Medulla oblongata (tissue), 1 donor: Measurements from ENCODE around the gene C12orf56.

Experiments
- DNase-seq: peaks from one replicate; pipeline ENCODE4 v3.0.0-alpha.2; 2015; ENCODE audit errors: extremely low spot score

The C12orf56 gene, protein sequence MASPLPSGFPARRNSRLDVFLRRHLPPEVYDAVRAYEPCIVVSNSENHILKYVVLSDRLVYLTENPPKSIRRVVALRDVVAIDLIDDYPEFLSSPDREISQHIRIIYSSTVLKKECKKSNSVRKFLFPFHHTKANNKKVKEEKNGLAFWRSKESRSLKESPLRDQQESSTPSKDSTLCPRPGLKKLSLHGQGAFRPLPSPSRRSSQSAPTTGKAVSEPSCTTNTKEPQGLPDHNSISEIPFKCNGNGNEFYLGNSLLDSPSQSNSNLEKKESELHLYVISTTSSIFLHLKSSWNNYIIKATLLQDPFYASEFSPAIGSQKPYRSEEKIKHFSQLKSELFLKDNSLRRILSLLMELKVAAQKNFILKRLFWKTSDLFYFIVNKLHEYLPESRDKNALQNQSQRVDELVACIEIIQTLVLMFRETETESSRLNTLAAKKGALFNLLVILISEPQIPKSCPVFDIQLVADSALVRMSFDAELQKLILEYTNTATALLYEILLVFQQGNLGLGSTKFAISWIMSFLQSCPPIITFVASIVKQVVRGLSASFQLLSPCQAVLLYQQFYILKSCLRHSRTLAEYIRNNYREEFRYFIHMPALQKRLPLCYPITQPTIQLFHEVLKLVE

DNA sequence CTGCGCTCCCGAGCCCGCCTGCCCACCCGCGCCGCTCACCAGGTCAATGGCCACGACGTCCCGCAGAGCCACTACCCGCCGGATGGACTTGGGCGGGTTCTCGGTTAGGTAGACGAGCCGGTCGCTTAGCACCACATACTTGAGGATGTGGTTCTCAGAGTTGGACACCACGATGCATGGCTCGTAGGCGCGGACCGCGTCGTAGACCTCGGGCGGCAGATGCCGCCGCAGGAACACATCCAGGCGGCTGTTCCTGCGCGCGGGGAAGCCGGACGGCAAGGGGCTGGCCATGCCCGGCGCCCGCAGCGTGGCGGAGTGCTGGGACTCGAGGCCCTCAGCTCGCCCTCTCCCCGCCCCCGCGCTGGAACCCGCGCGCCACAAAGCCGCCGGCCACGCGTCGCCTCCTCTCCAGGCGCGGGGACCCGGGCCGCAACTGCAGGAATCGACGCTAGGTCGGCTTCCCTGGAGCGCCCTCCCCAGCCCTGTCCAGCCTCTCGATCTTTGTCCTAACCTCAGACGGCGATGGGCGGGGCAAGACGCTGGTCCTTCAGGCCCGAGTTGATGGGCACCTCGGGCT, at the start of gene C12orf56:
Gene C12orf56, minus strand, starts transcription at position 484 of the 577 bp plus-strand sequence. Its CDS starts 193 bp downstream, at position 291.
- no peak for DNase-seq

DNA sequence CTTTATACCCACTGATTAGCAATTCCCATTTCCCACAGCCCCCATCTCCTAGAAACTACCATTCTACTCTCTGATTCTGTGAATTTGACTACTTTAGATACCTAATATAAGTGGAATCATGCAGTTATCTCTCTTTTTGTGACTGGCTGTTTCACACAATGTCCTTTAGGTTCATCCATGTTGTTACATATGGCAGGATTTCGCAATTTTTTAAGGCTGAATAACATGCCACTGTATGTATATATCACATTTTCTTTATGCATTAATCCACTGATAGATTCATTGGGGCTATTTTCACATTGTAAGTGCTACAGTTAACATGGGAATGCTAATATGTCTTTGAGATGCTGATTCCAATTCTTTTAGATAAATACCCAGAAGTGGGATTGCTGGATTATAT, 49.5 kb upstream of the C12orf56 start:
- DNase-seq: no peak

DNA sequence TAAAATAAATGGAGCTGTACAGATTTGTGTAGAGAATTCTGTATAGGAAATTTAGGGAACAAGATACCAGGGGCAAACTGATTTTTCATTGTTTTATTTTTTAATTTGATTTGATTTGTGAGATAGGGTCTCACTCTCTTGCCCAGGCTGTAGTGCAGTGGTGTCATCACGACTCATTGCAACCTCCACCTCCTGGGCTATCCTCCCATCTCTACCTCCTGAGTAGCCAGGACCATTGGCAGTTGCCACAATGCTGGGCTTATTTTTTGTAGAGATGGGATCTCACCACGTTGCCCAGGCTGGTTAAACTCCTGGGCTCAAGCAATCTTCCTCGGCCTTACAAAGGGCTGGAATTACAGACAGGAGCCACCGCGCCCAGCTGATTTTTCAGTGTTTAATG, 43.4 kb upstream of the C12orf56 start:
- DNase-seq: no peak

DNA sequence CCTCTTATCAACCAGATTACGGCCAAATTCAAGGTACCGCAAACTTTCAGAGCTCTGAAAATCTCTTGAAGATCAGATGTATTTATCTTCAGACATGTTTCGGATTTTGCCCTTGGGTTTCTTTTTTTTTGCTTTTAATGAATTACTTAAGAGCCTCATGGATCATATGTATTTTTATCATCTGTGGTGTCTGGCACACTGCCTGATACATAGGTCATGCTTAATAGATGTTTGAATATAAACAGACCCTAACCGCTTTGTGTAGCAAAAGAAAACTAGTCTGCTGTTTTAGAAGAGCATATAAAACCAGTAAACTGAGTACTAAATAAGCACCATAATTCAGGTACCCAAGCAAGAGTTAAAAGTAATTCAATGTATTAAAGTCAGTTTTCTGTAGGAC, 41.2 kb upstream of the C12orf56 start:
- DNase-seq: no peak

DNA sequence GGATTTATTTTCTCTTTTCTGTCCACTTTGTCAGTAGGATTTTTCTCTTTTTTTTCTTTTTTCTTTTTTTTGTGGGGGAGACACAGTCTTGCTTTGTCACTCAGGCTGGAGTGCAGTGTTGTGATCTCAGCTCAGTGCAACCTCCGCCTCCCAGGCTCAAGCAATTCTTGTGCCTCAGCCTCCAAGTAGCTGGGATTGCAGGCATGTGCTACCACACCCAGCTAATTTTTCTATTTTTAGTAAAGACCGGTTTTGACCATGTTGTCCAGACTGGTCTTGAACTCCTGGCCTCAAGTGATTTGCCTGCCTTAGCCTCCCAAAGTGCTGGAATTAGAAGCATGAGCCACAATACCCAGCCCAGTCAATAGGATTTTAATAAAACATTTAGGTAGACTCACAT, 40.3 kb upstream of the C12orf56 start:
- DNase-seq: no peak

DNA sequence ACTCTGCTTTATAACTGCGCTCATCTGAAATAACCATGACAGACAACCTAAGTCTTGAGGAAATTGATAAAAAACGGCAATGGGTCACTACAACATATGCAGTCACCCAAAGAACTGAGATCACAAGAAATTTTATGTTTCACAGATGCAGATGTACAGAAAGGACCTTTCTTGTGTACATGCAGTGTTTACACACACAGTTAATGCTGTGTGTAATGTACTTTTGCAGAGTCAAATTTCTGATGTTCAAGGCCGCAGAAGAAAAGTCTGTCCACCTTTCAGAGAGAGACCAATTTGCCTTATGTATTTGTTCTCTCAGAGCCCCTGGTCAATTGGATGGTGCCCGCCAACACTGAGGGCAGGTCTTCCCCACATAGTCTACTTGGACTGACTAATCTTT, 38.4 kb upstream of the C12orf56 start:
- DNase-seq: no peak

DNA sequence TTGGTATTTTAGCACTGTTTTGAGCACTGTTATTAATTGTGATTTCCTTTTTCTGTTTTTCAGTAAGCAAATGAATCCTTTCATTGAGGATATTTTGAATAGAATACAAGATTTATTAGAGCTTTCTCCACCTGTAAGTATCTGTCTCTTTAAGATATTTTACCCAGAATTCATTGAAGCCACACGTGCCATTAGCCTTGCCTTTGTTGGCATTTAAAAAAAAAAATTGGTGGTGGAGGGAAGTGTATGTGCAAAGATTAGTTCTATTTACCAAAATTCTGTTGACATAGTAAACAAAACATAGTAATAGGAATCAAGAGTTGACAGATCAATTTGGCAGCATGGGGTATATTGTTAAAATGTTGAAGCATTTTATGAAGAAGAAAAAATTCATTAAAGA, 37.4 kb upstream of the C12orf56 start:
- DNase-seq: no peak

DNA sequence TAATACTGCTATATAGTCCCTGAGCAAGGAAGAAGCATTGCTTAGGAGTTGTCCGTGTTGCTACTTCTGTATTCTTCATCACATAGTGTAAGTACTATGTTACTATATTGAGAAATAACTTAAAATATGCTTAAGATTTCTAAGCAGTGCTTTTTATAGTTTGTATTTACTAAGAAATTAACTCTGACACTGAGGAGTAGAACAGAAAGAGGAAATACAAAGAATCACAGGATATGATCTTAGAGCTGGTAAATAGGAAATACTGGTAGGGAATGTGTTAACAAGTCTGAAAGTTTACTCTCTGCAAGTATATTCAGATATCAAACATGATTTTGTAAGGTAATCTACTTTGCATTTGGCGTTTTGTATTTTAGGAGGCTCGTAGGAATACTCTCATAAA, 29.1 kb upstream of the C12orf56 start:
- no peak for DNase-seq

DNA sequence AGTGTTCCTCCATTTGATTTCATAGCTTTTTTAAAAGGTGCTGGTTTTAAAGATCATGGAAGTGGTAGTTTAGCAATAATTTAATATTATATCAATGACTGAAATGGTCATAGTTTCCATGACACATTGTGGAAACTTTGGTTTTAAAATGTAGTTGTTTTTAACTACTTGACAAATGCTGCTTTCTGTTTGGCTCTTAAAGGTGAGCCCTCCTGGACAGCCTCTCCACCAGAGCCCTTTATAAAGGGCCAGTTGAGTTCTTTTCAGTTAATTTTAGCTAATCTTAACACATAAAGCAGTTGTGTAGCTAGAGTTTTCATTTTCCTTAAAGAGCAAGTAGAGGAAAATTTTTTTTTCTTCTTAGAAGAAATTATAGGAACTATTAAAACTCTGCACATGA, 27.7 kb upstream of the C12orf56 start:
- no peak for DNase-seq

DNA sequence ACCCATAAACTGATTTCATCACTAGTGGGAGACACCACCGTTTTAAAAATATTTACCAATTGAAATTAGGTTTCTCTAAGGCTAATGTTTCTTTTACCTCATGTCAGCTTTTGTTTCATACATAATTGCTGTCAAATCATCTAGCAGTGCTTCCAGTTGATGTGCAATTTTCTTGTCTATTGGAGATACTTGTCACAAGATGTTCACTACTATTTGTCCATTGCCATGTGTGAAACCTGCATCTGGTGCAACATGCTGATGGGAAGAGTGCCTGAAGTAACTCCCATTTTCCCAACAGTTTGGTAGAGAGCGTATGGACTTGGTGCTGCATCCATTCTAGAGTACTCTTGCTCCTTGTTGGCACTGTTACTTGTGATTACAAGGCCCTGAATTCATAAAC, 23.3 kb upstream of the C12orf56 start:
- no peak for DNase-seq

DNA sequence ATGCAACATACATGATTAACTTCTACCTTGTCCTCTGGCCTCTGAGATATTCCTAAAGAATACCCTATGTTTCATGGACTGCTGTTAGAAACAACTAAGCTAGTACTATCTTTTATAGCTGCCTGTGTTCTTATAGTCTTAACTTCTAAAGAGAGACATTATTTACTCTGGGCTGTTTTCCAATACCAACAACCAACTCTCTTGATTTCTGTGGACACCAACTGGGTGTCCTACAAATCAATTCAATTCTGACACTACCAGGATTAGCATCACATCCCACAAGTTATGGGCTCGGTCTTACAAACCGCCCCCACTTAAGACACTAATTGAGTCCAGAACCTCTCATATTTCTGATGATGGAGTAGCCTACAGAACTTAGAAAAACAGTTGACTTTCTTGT, 21.9 kb upstream of the C12orf56 start:
- no peak for DNase-seq

DNA sequence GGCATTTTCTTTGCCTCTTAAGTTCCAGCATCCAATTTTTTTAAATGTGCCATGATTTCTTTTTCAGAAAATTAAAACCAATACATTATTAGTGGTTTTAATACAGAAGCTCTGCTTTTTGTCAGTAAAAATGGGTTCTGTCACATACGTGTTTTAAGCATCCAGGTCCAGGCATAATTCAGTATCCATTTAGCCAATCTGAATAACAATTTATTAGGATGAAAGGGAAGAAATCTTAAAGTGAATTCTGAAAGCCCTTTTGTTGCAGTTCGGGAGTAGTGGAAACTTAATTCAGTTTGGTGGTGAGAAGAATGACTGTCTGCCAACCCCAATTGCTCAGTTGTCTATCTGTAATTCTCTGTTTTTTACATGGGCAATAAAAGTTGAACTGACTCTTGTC, 20.9 kb upstream of the C12orf56 start:
- DNase-seq: no peak

DNA sequence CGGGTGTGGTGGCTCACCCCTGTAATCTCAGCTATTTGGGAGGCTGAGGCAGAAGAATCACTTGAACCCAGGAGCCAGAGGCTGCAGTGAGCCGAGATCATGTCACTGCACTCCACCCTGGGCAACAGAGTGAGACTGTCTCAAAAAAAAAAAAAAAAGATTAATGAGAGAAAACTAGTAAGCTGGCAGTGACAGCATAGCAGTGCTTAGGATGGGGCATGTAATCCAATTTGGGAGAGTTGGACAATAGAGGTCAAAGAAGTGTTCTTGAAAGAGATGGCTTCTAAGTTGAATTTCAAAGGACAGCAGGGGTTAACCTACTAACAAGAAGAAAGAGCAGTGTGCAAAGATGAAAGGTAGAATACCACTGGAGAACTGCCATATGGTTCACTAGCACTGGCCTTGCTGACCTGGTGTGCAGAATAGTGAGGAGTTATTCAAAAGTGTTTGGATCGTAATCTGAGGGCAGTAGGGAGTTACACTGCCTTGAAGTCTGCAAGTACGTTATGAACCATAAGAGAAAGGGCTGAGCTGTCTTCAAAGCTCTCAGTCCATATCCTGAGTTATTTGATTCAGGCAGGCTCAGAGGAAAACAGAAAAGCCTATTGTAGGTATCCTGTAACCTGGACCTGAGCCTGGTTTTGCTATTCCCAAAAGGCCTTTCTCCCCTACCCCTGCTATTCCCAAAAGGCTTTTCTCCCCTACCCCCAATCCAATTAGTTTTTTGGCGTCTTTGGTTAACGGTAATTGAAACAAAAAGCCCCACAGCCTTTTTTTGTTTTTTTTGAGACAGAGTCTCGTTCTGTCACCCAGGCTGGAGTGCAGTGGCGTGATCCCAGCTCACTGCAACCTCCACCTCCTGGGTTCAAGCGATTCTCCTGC, 17.0 kb upstream of the C12orf56 start:
- DNase-seq: no peak

DNA sequence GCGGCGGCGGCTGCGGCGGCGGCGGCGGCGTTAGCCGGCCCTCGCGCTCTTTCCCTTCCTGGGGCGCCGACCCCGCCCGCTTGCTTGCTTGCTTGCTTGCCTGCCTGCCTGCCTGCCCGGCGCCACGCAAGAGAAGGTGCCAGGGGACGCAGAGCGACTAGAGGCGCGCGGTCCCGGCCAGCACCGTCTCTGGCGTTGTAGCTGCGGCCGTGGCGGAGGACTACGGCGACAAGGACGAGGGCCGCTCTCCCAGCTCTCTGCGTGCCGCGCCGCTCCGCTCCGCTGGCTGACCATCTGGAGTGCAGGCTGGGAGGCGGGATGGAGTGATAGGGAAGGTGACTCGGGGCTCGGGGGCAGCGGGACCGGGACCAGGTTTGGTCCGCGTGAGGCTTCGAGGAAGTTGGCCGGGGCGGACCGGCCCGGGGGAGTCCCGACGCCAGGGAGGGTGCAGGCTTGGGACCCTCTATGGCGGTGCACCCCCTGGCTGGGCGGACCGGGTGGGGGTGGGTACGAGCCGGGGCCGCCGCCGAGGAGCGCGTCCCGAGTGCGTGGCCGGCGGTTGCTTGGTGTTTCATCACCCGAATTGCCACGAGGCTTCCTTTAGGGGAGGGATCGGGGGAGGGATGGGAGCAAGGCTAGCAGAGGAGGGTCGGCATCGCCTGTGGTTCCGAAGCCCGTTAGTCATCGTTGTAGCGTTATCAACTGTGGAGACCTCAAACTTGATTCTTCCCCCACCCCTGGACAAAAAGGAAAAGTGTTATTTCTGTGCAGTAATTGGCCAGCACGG, 14.1 kb upstream of the C12orf56 start:
- DNase-seq: peak; percentile 55

DNA sequence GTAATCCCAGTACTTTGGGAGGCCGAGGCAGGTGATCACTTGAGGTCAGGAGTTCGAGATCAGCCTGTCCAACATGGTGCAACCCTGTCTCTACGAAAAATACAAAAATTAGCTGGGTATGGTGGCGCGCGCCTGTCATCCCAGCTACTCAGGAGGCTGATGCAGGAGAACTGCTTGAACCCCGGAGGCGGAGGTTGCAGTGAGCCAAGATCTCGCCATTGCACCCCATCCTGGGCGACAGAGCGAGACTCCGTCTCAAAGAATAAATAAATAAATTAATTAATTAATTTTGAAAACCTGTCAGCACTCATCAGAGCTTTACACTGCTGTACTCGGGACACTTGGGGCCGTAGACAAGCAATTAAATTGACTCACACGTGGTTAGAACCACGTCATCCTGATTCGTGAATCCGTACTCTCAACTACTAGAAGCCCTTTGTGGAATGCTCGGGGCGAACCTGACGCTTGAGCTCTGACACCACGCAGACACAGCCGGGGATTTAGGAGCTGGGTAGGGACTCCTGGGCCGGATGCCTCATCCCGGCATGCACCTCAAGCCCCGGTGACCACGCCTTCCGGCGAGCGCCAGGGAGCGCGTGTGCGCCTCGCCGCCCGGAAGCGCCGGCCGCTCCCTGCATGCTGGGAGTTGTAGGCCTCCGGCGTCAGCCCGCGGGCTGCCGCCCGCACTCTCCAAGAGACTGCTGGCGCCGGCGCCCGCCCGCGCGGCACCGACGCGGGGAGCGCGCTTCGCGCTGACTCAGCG, 13.3 kb upstream of the C12orf56 start, which contains the start of gene XPOT:
Gene XPOT, plus strand, starts transcription at position 686 of the 763 bp plus-strand sequence. CDS start 5,644 bp downstream, outside the sequence.
- peak; percentile 95 for DNase-seq

DNA sequence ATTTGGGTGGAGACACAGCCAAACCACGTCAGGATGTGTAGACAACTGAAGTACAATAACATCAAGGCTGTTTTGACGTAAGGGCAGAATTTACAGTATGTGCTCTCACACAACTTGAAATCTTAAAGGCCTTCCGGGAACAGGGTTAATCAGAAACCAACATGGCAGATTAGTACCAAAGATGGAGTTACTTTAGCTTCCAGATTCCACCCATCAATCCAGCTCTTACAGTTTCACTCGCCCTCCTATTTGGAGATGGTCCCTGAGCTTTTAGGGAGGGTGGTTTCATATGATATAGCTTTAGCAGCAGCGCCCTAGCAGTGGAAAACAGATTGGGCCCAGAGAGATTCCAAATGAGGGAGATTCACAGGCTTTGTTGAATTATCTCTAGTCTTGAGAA, 11.6 kb upstream of the C12orf56 start:
- no peak for DNase-seq

DNA sequence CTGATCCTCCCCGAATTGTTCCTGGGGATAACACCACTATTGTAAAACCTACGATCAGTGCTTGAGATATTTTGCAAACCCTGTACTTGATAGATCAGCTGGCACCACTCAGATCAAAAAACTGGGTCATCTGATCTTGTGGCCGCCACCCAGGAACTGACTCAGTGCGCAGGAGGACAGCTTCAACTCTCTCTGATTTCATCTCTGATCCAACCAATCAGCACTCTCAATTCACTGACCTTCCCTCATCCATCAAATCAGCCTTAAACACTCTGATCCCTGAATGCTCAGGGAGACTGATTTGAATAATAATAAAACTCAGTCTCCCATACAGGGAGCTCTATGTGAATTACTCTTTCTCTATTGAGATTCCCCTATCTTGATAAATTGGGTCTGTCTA, 9.5 kb upstream of the C12orf56 start:
- peak; percentile 29 for DNase-seq

DNA sequence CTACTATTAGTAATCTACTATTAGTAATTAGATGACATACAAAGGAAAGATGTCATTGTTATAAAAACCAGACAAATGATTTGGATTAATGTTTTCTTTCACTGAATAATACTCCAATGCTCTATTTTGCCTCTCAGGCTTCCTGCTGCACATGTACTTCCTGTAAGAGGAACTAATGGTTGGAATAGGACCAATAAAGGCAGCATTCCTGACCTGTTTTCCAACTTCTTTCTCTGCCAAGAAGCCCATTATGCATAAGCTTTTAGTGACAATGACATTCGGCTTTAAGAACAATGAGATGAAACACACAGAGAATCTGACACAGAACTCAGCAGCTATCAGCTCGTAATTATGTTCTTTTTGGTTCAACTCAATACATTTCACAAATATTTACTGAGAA, 5.2 kb upstream of the C12orf56 start:
- DNase-seq: no peak

DNA sequence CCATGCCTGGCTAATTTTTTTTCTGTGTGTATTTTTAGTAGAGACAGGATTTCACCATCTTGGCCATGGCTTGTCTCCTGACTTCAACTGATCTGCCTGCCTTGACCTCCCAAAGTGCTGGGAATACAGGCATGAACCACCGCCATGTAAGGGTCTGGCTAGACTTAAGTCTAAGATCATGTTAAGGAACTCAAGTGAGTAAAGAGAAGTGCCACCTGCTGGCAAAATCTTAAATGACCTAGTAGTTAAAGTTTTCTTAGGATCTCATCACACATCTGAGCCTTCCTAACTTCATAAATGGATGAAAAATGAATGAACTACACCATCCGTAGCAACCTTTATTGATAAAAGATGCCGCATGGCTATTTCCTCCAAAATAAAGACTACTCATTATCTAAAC, 1.7 kb upstream of the C12orf56 start:
- DNase-seq: peak; percentile 32

DNA sequence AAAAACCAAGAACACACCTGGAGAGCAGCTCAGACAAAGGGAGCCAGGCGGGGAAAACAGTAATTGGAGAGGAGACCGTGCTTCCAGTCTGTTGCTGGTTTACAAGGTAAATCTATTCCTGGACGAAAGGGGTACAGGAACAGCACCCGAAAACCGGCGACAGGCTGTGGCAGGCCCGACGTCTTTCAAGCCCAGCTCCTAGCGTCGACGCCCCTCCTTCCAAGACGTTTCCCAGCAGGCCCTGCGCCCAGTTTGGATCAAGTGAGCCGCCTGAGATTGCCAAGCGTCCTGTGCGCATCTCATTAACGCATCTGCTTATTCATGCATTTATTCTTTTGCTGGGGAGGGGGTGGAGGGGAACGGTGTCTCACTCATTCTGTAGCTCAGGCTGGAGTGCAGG, 1.4 kb downstream of the C12orf56 start:
- no peak for DNase-seq
